Neuronal stem cell (in vitro differentiated cells): ENCODE results near the gene SLC5A8.

ENCODE experiments used
- DNase-seq: peaks from one replicate; pipeline ENCODE4 v3.0.0-alpha.2; 2013; ENCODE audit warnings: low spot score
- H2AFZ ChIP-seq: one replicate; pipeline ENCODE4 v1.6.1; 2013; ENCODE audit warnings: mild to moderate bottlenecking, low read length, inconsistent platforms
- H2AK5ac ChIP-seq: 2 replicates; pipeline ENCODE4 v1.6.1; 2013; ENCODE audit warnings: low read depth, mild to moderate bottlenecking, inconsistent platforms, low read length, moderate library complexity, mixed read lengths
- H2BK120ac ChIP-seq: 2 replicates; pipeline ENCODE4 v1.6.1; 2013; ENCODE audit warnings: low read depth, mild to moderate bottlenecking, inconsistent platforms, low read length, moderate library complexity, mixed read lengths
- H2BK12ac ChIP-seq: one replicate; pipeline ENCODE4 v1.6.1; 2013; ENCODE audit warnings: low read length, inconsistent platforms
- H2BK15ac ChIP-seq: 2 replicates; pipeline ENCODE4 v1.6.1; 2013; ENCODE audit warnings: mild to moderate bottlenecking, low read length, inconsistent platforms, mixed read lengths
- H2BK5ac ChIP-seq: one replicate; pipeline ENCODE4 v1.6.1; 2013; ENCODE audit warnings: inconsistent platforms, mild to moderate bottlenecking, low read length, moderate library complexity
- H3K14ac ChIP-seq: one replicate; pipeline ENCODE4 v1.6.1; 2013; ENCODE audit warnings: low read length, inconsistent platforms
- H3K18ac ChIP-seq: 2 replicates; pipeline ENCODE4 v1.6.1; 2013; ENCODE audit warnings: low read length, inconsistent platforms
- H3K23ac ChIP-seq: 2 replicates; pipeline ENCODE4 v1.6.1; 2013; ENCODE audit warnings: low read depth, mild to moderate bottlenecking, mixed read lengths, low read length, inconsistent platforms; ENCODE audit not compliant: poor library complexity
- H3K27ac ChIP-seq: replicated peaks from 3 replicates; pipeline ENCODE4 v1.5.1; 2013; ENCODE audit warnings: low read length, inconsistent platforms
- H3K27me3 ChIP-seq, 3 experiments: 2 replicates each; pipeline ENCODE4 v1.6.1; 2013; ENCODE audit warnings: low read length in 3 of 3, mild to moderate bottlenecking in 2 of 3, inconsistent platforms in 1 of 3, low read depth in 1 of 3, mixed read lengths in 1 of 3, moderate library complexity in 1 of 3; ENCODE audit not compliant: control insufficient read depth in 3 of 3, insufficient read depth in 3 of 3
- H3K36me3 ChIP-seq, 2 donors: replicated peaks in 1 of 2; 2 replicates each; pipeline ENCODE4 v1.6.1; 2013; ENCODE audit warnings: low read length in 2 of 2; ENCODE audit not compliant: control insufficient read depth in 2 of 2, insufficient read depth in 2 of 2
- H3K4ac ChIP-seq: 2 replicates; pipeline ENCODE4 v1.6.1; 2013; ENCODE audit warnings: inconsistent platforms, mild to moderate bottlenecking, low read length, moderate library complexity
- H3K4me1 ChIP-seq, 2 donors: 1 replicate in 1 of 2; 2 replicates in 1 of 2; pipeline ENCODE4 v1.6.1; 2013; ENCODE audit warnings: low read length in 2 of 2, low read depth in 1 of 2; ENCODE audit not compliant: control insufficient read depth in 2 of 2, insufficient read depth in 1 of 2
- H3K4me2 ChIP-seq: one replicate; pipeline ENCODE4 v1.6.1; 2013; ENCODE audit warnings: mild to moderate bottlenecking, low read length, inconsistent platforms; ENCODE audit not compliant: insufficient read depth, poor library complexity, severe bottlenecking
- H3K4me3 ChIP-seq, 2 donors: 2 replicates each; pipeline ENCODE4 v1.5.1; 2013; ENCODE audit warnings: low read length in 2 of 2, mild to moderate bottlenecking in 2 of 2, inconsistent platforms in 1 of 2, moderate library complexity in 1 of 2
- H3K79me1 ChIP-seq: one replicate; pipeline ENCODE4 v1.6.1; 2013; ENCODE audit warnings: low read depth, mild to moderate bottlenecking, inconsistent platforms, low read length, moderate library complexity
- H3K9ac ChIP-seq: one replicate; pipeline ENCODE4 v1.6.1; 2013; ENCODE audit warnings: mild to moderate bottlenecking, low read depth, low read length, inconsistent platforms; ENCODE audit not compliant: poor library complexity
- H3K9me3 ChIP-seq, 2 donors: replicated peaks in 1 of 2; 2 replicates each; pipeline versions ENCODE3 to v1.6.1; 2013; ENCODE audit warnings: low read length in 2 of 2, mild to moderate bottlenecking in 2 of 2, inconsistent platforms in 1 of 2, low read depth in 1 of 2, mixed read lengths in 1 of 2, moderate library complexity in 1 of 2; ENCODE audit not compliant: control insufficient read depth in 2 of 2, insufficient read depth in 1 of 2
- H4K8ac ChIP-seq: one replicate; pipeline ENCODE4 v1.6.1; 2013; ENCODE audit warnings: low read depth, mild to moderate bottlenecking, inconsistent platforms, low read length, moderate library complexity
- H4K91ac ChIP-seq: one replicate; pipeline ENCODE4 v1.6.1; 2013; ENCODE audit warnings: low read length, low read depth, mild to moderate bottlenecking, inconsistent platforms; ENCODE audit not compliant: poor library complexity
- WGBS, 2 donors: extraction: QIAGEN DNeasy Blood & Tissue Kit; methylation state at CpG; one replicate each; pipeline ENCODE4 v1.1.7; 2013; ENCODE audit warnings: missing lambda C conversion rate in 2 of 2, mixed read lengths in 1 of 2; ENCODE audit not compliant: insufficient read length in 2 of 2, insufficient replicate concordance in 1 of 2; ENCODE audit errors: extremely low coverage in 2 of 2; 5-methylcytosine and 5-hydroxymethylcytosine counted together

SLC5A8 gene

GRCh38 chr12:101116911-101117310, 93.1 kb downstream of the SLC5A8 start:
- Histone ChIP-seq H3K27ac (no peak overlapping the region), H2BK120ac (no peak overlapping the region), H3K79me1 (no peaks in the 10 kb centered on the region), H3K9me3 (no peaks in the 10 kb centered on the region), H3K4me1 (no peaks in the 10 kb centered on the region), H3K14ac (no peak overlapping the region), H3K4ac (no peak overlapping the region), H4K8ac (no peak overlapping the region), H3K23ac (no peak overlapping the region), H3K9ac (no peak overlapping the region), H3K18ac (no peak overlapping the region), H2BK15ac (no peak overlapping the region), H4K91ac (no peak overlapping the region), H2AK5ac (no peak overlapping the region), H3K4me2 (no peak overlapping the region), H3K36me3 (no peaks in the 10 kb centered on the region), H2BK12ac (no peak overlapping the region), H3K27me3 (no peaks in the 10 kb centered on the region), H2AFZ (no peak overlapping the region), H2BK5ac (no peak overlapping the region), H3K4me3 (no peak overlapping the region)
- no peak for DNase-seq
- no CpG with 5 or more reads among the region's 4 CpGs for WGBS, 2 donors

- no CpG with 5 or more reads among the region's 2 CpGs for WGBS, 2 donors
- no peak overlapping the region for H3K23ac ChIP-seq
- H2BK15ac ChIP-seq = no peak overlapping the region
- H3K4ac ChIP-seq = no peak overlapping the region
- no peak overlapping the region for H3K4me2 ChIP-seq
- no peak overlapping the region for H3K9ac ChIP-seq
- no peak overlapping the region for H2AFZ ChIP-seq
- H4K8ac ChIP-seq = no peak overlapping the region
- no peak overlapping the region for H2BK120ac ChIP-seq
- H2BK5ac ChIP-seq = no peak overlapping the region
- no peak overlapping the region for H2BK12ac ChIP-seq
- H3K14ac ChIP-seq = no peak overlapping the region
- H3K27ac ChIP-seq = no peak overlapping the region
- no peak overlapping the region for H3K18ac ChIP-seq
- no peak overlapping the region for H3K4me3 ChIP-seq
- no peaks in the 10 kb centered on the region for H3K4me1 ChIP-seq
- no peaks in the 10 kb centered on the region for H3K9me3 ChIP-seq
- no peak overlapping the region for H2AK5ac ChIP-seq
- no peak for DNase-seq
- no peaks in the 10 kb centered on the region for H3K36me3 ChIP-seq
- H3K79me1 ChIP-seq = no peaks in the 10 kb centered on the region
- no peak overlapping the region for H4K91ac ChIP-seq
- no peaks in the 10 kb centered on the region for H3K27me3 ChIP-seq
Observed at GRCh38 chr12:101115326-101115725, 94.7 kb downstream of the SLC5A8 start.

GRCh38 chr12:101111441-101111840, 98.6 kb downstream of the SLC5A8 start:
- no CpG with 5 or more reads among the region's 2 CpGs for WGBS, 2 donors
- H3K27ac ChIP-seq = no peak overlapping the region
- no peak overlapping the region for H2AK5ac ChIP-seq
- no peaks in the 10 kb centered on the region for H3K4me1 ChIP-seq
- H2BK120ac ChIP-seq = no peak overlapping the region
- H4K8ac ChIP-seq = no peak overlapping the region
- H3K4ac ChIP-seq = no peak overlapping the region
- H3K27me3 ChIP-seq = no peaks in the 10 kb centered on the region
- no peak overlapping the region for H3K23ac ChIP-seq
- no peaks in the 10 kb centered on the region for H3K36me3 ChIP-seq
- H3K79me1 ChIP-seq = no peaks in the 10 kb centered on the region
- H2BK5ac ChIP-seq = no peak overlapping the region
- no peak overlapping the region for H4K91ac ChIP-seq
- H3K4me3 ChIP-seq = no peak overlapping the region
- H3K9ac ChIP-seq = no peak overlapping the region
- no peak overlapping the region for H2AFZ ChIP-seq
- H3K14ac ChIP-seq = no peak overlapping the region
- no peak overlapping the region for H2BK12ac ChIP-seq
- H2BK15ac ChIP-seq = no peak overlapping the region
- DNase-seq = no peak
- H3K4me2 ChIP-seq = no peak overlapping the region
- H3K9me3 ChIP-seq = no peaks in the 10 kb centered on the region
- no peak overlapping the region for H3K18ac ChIP-seq

GRCh38 chr12:101110866-101111265, 99.2 kb downstream of the SLC5A8 start:
- no peak overlapping the region for H2AK5ac ChIP-seq
- no peak overlapping the region for H3K23ac ChIP-seq
- H3K4me1 ChIP-seq = no peaks in the 10 kb centered on the region
- no peak overlapping the region for H3K4me2 ChIP-seq
- H3K36me3 ChIP-seq = no peaks in the 10 kb centered on the region
- H4K91ac ChIP-seq = no peak overlapping the region
- no peak overlapping the region for H3K27ac ChIP-seq
- H2BK12ac ChIP-seq = no peak overlapping the region
- no peak overlapping the region for H2AFZ ChIP-seq
- no peaks in the 10 kb centered on the region for H3K27me3 ChIP-seq
- H4K8ac ChIP-seq = no peak overlapping the region
- no peaks in the 10 kb centered on the region for H3K9me3 ChIP-seq
- no peak overlapping the region for H3K9ac ChIP-seq
- no peak overlapping the region for H3K4ac ChIP-seq
- no peak overlapping the region for H2BK15ac ChIP-seq
- no peak overlapping the region for H3K14ac ChIP-seq
- WGBS, 2 donors = no CpG with 5 or more reads among the region's 3 CpGs
- no peak overlapping the region for H3K18ac ChIP-seq
- no peak overlapping the region for H2BK5ac ChIP-seq
- H3K79me1 ChIP-seq = no peaks in the 10 kb centered on the region
- H3K4me3 ChIP-seq = no peak overlapping the region
- H2BK120ac ChIP-seq = no peak overlapping the region
- DNase-seq = no peak
